Muscle of back (tissue), 11 donors: Measurements from ENCODE around the gene UGT1A9. TPM values are rescaled to one million over a fixed set of nuclear protein-coding genes. Genes with fewer than 3 reads are reported as not detected.

Experiments
- DNase-seq, 3 donors: peaks; one replicate each; pipeline versions ENCODE4 v3.0.0 to v3.0.0-alpha.2; 2013
- polyA plus RNA-seq, 10 donors: library from polyadenylated mRNA; unstranded; fragments of 120-200 nt; gene quantifications; one replicate each; pipeline ENCODE4 v1.2.1, GENCODE V29; 2013; ENCODE audit not compliant: insufficient read length in 10 of 10

UGT1A9 gene
- polyA plus RNA-seq, 10 donors, result not detected

DNA sequence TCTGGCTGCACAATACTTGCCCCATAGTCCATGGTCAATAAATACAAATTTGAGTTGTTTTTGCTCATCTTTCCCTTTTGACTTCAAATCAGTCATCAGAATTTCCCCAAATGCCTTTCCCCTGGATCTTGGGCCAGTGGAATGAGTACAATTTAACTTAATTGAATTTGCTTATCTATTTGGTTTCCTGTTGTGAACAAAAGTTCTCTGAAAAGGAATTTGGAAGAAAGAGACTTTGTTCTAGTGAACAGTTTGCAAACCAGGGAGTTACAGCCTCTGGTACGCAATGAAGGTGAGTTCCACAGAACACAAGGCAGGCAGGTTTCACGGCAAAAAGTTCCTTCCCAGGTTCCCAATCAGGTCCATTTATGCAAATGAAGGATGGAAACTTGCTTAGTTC is 87.2 kb downstream of the UGT1A9 start:
- no peak for DNase-seq

DNA sequence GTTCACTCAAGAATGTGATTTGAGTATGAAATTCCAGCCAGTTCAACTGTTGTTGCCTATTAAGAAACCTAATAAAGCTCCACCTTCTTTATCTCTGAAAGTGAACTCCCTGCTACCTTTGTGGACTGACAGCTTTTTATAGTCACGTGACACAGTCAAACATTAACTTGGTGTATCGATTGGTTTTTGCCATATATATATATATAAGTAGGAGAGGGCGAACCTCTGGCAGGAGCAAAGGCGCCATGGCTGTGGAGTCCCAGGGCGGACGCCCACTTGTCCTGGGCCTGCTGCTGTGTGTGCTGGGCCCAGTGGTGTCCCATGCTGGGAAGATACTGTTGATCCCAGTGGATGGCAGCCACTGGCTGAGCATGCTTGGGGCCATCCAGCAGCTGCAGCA is 88.3 kb downstream of the UGT1A9 start, which contains the start of gene UGT1A1:
UGT1A1 (plus strand) TSS at position 228 of the 400 bp plus-strand sequence; CDS start at position 246, 18 bp downstream.
- no peak for DNase-seq

- no peak for DNase-seq
Observed at GRCh38 chr2:233761040-233761769, 89.5 kb downstream of the UGT1A9 start.

DNA sequence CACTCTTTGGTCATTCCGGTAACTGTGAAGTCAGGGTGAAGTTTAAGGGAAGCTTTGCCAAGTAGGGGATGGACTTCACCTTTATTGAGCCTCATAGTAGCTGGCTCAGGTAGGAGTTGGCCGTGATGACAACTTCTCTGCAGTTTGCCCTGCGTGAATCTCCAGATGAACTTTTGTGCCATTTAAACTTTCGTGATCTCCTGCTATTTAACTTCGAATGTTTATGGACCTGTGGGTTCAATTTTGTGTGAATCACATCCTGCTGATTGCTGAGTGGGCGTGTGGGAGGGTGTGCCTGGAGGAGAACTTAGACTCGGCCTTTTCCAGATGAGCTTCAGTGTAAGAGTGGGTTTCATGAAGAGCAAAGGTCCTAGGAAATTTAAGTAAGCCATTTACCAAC is 92.6 kb downstream of the UGT1A9 start:
- DNase-seq, result no peak

DNA sequence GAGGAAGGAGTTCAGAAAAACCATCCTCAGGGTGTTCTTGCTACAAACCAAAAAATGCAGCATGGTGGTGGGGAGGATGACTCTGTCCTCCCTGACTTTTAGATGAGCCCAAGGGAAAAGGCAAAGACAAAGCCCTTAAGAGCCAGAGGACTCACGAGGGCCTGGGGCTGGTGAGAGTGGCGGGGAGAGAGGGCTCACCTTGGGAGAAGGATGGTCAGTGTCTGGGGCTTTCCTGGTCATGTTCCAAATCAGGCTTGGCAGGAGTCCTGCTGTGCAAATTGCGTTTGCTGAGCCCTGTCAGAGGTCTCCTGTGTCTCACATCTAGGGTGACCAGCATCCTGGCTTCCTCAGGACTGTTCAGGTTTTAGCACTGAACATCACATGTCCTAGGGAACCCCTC is 93.1 kb downstream of the UGT1A9 start:
- DNase-seq, result no peak

DNA sequence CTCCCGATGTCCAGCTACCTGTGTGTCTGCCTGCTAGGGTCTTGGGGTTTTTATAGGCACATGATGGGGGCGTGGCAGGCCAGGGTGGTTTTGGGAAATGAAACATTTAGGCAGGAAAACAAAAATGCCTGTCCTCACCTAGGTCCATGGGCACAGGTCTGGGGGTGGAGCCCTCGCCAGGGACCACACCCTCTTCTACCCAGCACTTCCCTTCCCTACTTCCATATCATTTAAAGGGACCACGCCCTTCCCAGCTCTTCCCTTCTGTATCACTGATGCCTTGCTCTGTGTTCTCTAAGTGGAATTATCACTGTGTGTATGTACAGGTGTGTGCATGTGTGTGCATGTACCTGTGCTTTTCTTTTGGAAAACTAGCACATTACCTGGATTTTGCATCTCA is 94.7 kb downstream of the UGT1A9 start:
- no peak for DNase-seq

DNA sequence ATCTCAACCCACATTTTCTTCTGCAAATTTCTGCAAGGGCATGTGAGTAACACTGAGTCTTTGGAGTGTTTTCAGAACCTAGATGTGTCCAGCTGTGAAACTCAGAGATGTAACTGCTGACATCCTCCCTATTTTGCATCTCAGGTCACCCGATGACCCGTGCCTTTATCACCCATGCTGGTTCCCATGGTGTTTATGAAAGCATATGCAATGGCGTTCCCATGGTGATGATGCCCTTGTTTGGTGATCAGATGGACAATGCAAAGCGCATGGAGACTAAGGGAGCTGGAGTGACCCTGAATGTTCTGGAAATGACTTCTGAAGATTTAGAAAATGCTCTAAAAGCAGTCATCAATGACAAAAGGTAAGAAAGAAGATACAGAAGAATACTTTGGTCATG is 96.4 kb downstream of the UGT1A9 start:
- DNase-seq, result no peak

DNA sequence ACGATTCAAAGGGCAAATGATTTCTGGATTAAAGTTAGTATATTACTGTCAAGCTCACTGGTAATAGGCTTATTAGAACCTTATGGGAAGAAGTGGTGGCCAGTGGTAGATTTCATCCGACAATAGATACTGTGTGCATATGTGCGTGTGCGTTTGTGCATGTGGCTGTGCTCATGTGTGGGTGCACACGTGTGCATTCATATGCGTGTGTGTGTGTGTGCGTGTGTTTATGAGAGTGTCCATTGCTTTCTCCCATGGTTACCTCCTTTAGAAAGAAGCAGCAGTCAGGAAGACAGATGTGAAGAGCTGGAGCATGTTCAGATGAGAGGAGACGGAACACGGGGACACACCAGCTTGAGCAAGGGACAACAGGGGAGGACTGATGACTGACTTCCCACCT is 97.6 kb downstream of the UGT1A9 start:
- DNase-seq, result no peak

GRCh38 chr2:233772153-233772552 is 100.5 kb downstream of the UGT1A9 start:
- no peak for DNase-seq

- DNase-seq, result no peak
Observed at GRCh38 chr2:233772583-233772982, 100.9 kb downstream of the UGT1A9 start.

DNA sequence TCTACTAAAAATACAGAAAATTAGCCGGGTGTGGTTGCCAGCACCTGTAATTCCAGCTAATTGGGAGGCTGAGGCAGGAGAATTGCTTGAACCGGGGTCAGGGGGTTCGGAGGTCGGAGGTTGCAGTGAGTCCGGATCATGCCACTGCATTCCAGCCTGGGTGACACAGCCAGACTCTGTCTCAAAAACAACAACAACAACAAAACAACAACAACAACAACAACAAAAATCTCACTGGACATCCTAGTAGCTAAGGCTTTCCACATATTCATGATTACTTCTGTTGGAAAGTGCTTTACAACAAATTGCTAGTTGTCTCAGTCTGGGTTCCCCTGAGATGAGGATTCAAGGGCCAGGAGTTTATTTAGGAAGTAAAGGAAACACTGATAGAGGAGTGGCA is 102.2 kb downstream of the UGT1A9 start:
- no peak for DNase-seq

- DNase-seq, result no peak
Observed at GRCh38 chr2:233775414-233775813, 103.7 kb downstream of the UGT1A9 start.

DNA sequence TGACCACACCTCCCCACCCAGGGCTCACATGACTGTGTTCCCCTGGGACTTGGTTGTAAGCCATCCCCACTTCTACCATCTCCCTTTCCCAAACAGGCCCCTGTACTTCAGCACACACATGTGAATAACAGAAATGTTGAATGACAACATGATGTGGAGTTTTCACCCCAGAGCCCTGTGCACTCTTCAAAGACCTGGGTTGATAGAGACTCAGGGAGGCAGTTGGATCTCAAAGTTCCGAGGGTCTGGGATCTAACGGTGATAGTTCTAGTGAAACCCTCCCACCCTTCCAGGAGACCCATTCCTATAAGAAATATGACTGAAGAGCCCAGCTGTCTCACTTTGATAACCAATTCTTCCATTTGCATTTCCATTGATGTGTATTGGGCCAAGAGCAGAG is 106.3 kb downstream of the UGT1A9 start, which contains the start of gene MROH2A:
MROH2A (plus strand) TSS at position 301 of the 400 bp plus-strand sequence. CDS start 1,029 bp downstream, outside the sequence.
- no peak for DNase-seq

DNA sequence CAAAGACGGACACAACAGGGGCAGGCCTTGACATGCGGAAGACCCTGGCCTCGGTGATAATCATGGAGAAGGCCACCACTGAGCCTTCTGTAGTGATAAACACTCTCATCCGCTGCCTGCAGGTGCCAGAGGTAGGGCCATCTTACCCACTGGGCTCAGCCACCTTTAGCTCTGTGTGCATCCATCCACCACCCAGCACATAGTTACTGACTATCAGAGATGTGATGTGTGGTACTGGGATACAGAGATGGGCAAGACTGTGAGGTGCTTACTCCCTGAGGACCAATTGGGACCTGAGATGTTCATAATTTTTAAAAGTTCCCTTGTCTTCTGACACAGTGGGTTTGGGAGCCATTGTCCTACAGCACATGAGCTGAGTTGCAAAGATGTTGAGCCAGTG is 108.0 kb downstream of the UGT1A9 start:
- DNase-seq, result no peak

- no peak for DNase-seq
Observed at GRCh38 chr2:233780771-233781170, 109.1 kb downstream of the UGT1A9 start.

DNA sequence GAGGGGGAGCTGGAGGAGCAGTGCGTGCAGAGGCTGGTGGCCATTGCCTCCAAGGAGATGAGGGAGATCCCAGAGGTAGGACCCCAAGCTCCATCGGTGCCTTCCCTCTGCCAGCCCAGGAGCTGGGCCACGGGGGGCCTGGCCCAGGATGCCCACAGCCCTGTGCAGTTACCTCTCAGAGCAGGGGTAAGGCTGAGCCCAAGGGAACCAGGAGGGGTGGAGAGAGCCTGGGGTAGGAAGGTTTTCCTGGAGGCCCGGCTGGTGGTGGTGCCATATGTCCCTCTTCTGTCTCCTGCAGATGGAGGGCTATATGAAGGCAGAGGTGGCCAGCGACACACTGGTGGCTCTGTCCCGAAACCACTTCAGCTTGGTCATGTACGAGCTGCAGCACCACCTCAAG is 117.9 kb downstream of the UGT1A9 start:
- no peak for DNase-seq

DNA sequence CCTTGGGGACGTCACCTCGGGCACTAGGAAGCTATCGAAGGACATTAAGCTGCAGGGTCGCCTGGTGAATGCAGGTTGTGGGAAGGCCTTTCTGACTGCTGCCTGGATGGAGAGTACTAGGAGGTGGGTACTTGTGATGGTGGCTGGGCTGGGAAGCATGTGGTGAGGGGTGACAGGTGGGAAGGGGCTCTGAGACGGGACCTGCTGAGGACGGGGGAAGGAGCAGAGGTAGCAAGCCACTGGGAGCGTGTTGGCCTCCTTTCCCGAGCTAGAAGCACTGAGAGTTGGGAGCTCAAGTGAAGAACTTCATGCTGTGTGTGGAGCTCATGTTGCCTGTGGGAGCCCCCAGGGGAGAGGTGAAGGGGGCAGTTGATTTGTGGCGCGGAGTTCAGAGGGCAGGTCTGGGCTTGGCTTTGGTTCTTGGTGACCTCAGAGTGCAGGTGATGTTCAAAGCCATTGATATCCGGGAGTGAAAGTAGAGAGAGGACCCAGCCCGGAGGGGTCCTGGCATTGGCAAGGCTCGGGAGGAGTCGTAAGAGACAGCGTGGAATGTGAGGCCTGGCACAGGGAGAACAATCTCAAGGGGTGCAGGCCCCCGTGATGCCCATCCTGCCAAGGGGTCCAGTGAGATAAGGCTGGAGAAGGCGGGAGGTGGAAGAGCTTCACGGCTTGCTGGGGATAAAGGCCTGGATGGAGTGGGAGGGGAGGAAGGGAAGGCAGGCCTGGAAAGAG is 119.6 kb downstream of the UGT1A9 start:
- DNase-seq, result no peak

- no peak for DNase-seq
Observed at GRCh38 chr2:233791883-233792329, 120.2 kb downstream of the UGT1A9 start.

DNA sequence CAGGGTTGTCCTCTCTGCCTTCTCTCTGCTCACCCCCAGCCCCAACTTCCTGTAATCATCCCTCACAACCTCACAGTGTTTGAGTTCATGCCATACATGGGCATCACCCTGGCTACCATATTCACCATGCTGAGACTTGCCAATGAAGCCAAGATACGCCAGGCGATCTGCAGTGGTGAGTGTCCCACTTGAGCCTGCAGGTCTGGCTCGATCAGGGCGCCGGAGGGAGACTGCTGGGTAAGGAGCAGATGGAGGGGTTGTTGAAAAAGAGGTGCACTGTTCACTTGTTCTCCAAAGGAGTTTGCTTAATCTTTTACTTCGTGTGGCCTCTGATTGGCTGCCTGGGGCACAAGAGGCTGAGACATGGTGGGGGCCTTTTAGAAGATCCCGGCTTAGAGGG is 121.0 kb downstream of the UGT1A9 start:
- DNase-seq, result no peak

GRCh38 chr2:233793465-233794127 is 121.9 kb downstream of the UGT1A9 start:
- no peak for DNase-seq

GRCh38 chr2:233794128-233794658 is 122.5 kb downstream of the UGT1A9 start:
- no peak for DNase-seq

GRCh38 chr2:233795735-233796171 is 124.1 kb downstream of the UGT1A9 start:
- no peak for DNase-seq
